GM12878 (cell line): ENCODE data around the gene CDH15. TPM values are rescaled to one million over a fixed set of nuclear protein-coding genes. Genes with fewer than 3 reads are reported as not detected.

Source experiments
- CBX5 ChIP-seq: sonication (generic); IDR thresholded peaks from 2 replicates; pipeline ENCODE4 v1.6.1; 2016; ENCODE audit warnings: low read depth, moderate library complexity, mild to moderate bottlenecking, inconsistent platforms
- CUX1 ChIP-seq: IDR thresholded peaks from 2 replicates; pipeline ENCODE4 v1.6.1; 2012; ENCODE audit warnings: improper control_type of control experiment, low read depth, low read length; ENCODE audit not compliant: insufficient replicate concordance
- KDM1A ChIP-seq: fragments of 200-600 bp; sonication (generic); IDR thresholded peaks from 2 replicates; pipeline ENCODE4 v1.6.1; 2016; ENCODE audit warnings: borderline replicate concordance
- NR2C1 ChIP-seq: fragments of 450-650 bp; IDR thresholded peaks from 2 replicates; pipeline ENCODE4 v1.6.1; 2017; ENCODE audit warnings: antibody characterized with exemption, mild to moderate bottlenecking, moderate library complexity
- NR2C2 ChIP-seq: IDR thresholded peaks from 2 replicates; pipeline ENCODE4 v1.6.1; 2011; ENCODE audit warnings: borderline replicate concordance, low read depth; ENCODE audit not compliant: control insufficient read depth, insufficient read length
- RCOR1 ChIP-seq: conservative IDR thresholded peaks from 2 replicates; pipeline ENCODE4 v1.6.1; 2012; ENCODE audit warnings: low read depth, low read length, improper control_type of control experiment
- RELB ChIP-seq: fragments of 450-650 bp; IDR thresholded peaks from 2 replicates; pipeline ENCODE4 v1.6.1; 2017; ENCODE audit warnings: low read depth, mild to moderate bottlenecking, moderate library complexity
- REST ChIP-seq: IDR thresholded peaks from 2 replicates; pipeline ENCODE4 v1.6.1; 2012; ENCODE audit warnings: mild to moderate bottlenecking, low read depth, low read length
- RFX5 ChIP-seq: IDR thresholded peaks from 2 replicates; pipeline ENCODE4 v1.6.1; 2011; ENCODE audit warnings: low read depth, low read length, improper control_type of control experiment
- STAT1 ChIP-seq: fragments of 450-650 bp; conservative IDR thresholded peaks from 2 replicates; pipeline ENCODE4 v1.6.1; 2014; ENCODE audit warnings: antibody characterized with exemption, mild to moderate bottlenecking
- YBX1 ChIP-seq: fragments of 450-650 bp; IDR thresholded peaks from 2 replicates; pipeline ENCODE4 v1.6.1; 2016; ENCODE audit warnings: antibody characterized with exemption
- ZBED1 ChIP-seq: IDR thresholded peaks from 2 replicates; pipeline ENCODE4 v1.6.1; 2016; ENCODE audit warnings: borderline replicate concordance
- ZNF207 ChIP-seq: fragments of 450-650 bp; IDR thresholded peaks from 2 replicates; pipeline ENCODE4 v1.6.1; 2014; ENCODE audit warnings: antibody characterized with exemption, mild to moderate bottlenecking, borderline replicate concordance
- ZNF592 ChIP-seq: fragments of 450-650 bp; IDR thresholded peaks from 2 replicates; pipeline ENCODE4 v1.6.1; 2017; ENCODE audit warnings: mild to moderate bottlenecking, moderate library complexity
- polyA plus RNA-seq, 11 experiments: library from polyadenylated mRNA; depleted of rRNA in 4 of 11; unstranded in 6 of 11; stranded (reverse) in 5 of 11; fragments of >200 nt; fragmentation: Nextera tagmentation in 4 of 11; fragmentation: Illumina TruSeq in 1 of 11; extraction: Ambion mirVana in 4 of 11; extraction: Trizol in 1 of 11; gene quantifications; 1 replicate in 1 of 11; 2 replicates in 10 of 11; pipeline versions ENCODE4 v1.2.1 to v1.2.3, GENCODE V29; 2011 to 2016; ENCODE audit warnings: inconsistent platforms in 2 of 11, missing spikeins in 2 of 11, low read depth in 1 of 11
- total RNA-seq, 4 experiments: library from RNA; depleted of rRNA in 3 of 4; stranded (reverse); fragments of >200 nt in 3 of 4; fragmentation: Illumina TruSeq in 1 of 4; extraction: Trizol in 1 of 4; gene quantifications; 2 replicates each; pipeline versions ENCODE4 v1.2.1 to v1.2.3, GENCODE V29; 2013 to 2021

CDH15 gene
- total and polyA plus RNA-seq, 10 of the 15 experiments (the other 5 are each of a cell fraction or from before 2014, with no cell fraction given) = 0.02 to 0.06 TPM; not detected in 8

- TF ChIP-seq CUX1 = no peak
- no peak for TF ChIP-seq CBX5
- no peak for TF ChIP-seq NR2C1
- no peak for TF ChIP-seq KDM1A
- no peak for TF ChIP-seq NR2C2
- no peak for TF ChIP-seq RFX5
- TF ChIP-seq RELB = no peak
- TF ChIP-seq YBX1 = no peak
- no peak for TF ChIP-seq ZNF592
- no peak for TF ChIP-seq STAT1
- TF ChIP-seq REST = no peak
- TF ChIP-seq RCOR1 = no peak
- no peak for TF ChIP-seq ZNF207
- no peak for TF ChIP-seq ZBED1
Observed at GRCh38 chr16:89171216-89172170, at the start of gene CDH15 (continued).
